Keratinocyte (primary cell): ENCODE results near the gene REEP6. TPM values are rescaled to one million over a fixed set of nuclear protein-coding genes. Genes with fewer than 3 reads are reported as not detected.

Experiments used
- DNase-seq: peaks from one replicate; pipeline ENCODE4 v3.0.0-alpha.2; 2011; ENCODE audit warnings: low read depth, missing footprints, low spot score
- FAIRE-seq: peaks from 2 replicates; lab custom pipeline; 2011; peaks lifted over from hg19 to GRCh38; lab: Jason Lieb, UNC
- H2AFZ ChIP-seq: 2 replicates; pipeline ENCODE4 v1.6.0; 2012; ENCODE audit warnings: low read length, control low read depth, inconsistent platforms; ENCODE audit not compliant: control insufficient read depth
- H3K27ac ChIP-seq: 2 replicates; pipeline ENCODE4 v1.5.1; 2011; ENCODE audit warnings: low read length; ENCODE audit not compliant: control insufficient read depth, insufficient read depth
- H3K27me3 ChIP-seq: 3 replicates; pipeline ENCODE4 v1.6.0; 2011; ENCODE audit warnings: low read length; ENCODE audit not compliant: control insufficient read depth, insufficient read depth; ENCODE audit errors: extremely low read depth
- H3K36me3 ChIP-seq, 2 experiments: 2 replicates in 1 of 2; 3 replicates in 1 of 2; pipeline ENCODE4 v1.5.1; 2011; ENCODE audit warnings: low read length in 2 of 2, mild to moderate bottlenecking in 1 of 2; ENCODE audit not compliant: control insufficient read depth in 2 of 2, insufficient read depth in 2 of 2; ENCODE audit errors: extremely low read depth in 1 of 2
- H3K4me1 ChIP-seq: 3 replicates; pipeline ENCODE4 v1.5.1; 2011; ENCODE audit warnings: low read length; ENCODE audit not compliant: control insufficient read depth, insufficient read depth; ENCODE audit errors: extremely low read depth
- H3K4me2 ChIP-seq: 3 replicates; pipeline ENCODE4 v1.6.0; 2011; ENCODE audit warnings: low read depth, low read length; ENCODE audit not compliant: control insufficient read depth, insufficient read depth; ENCODE audit errors: extremely low read depth
- H3K4me3 ChIP-seq, 3 experiments: fragments of 200-600 bp in 1 of 3; sonication (generic) in 1 of 3; 2 replicates in 2 of 3; 3 replicates in 1 of 3; pipeline ENCODE4 v1.5.1; 2011 to 2016; ENCODE audit warnings: low read length in 3 of 3, mild to moderate bottlenecking in 3 of 3, control low read depth in 2 of 3, inconsistent platforms in 1 of 3, low read depth in 1 of 3, mixed read lengths in 1 of 3, mixed run types in 1 of 3, moderate library complexity in 1 of 3; ENCODE audit not compliant: control insufficient read depth in 2 of 3, insufficient read depth in 2 of 3; ENCODE audit errors: extremely low read depth in 1 of 3
- H3K79me2 ChIP-seq: 2 replicates; pipeline ENCODE4 v1.6.0; 2012; ENCODE audit warnings: low read length; ENCODE audit not compliant: control insufficient read depth, insufficient read depth
- H3K9ac ChIP-seq: 3 replicates; pipeline ENCODE4 v1.6.0; 2011; ENCODE audit warnings: low read length; ENCODE audit not compliant: control insufficient read depth, insufficient read depth; ENCODE audit errors: extremely low read depth
- H3K9me1 ChIP-seq: 3 replicates; pipeline ENCODE4 v1.6.0; 2011; ENCODE audit warnings: low read length; ENCODE audit not compliant: control insufficient read depth, insufficient read depth; ENCODE audit errors: extremely low read depth
- H3K9me3 ChIP-seq: 2 replicates; pipeline ENCODE4 v1.5.1; 2012; ENCODE audit warnings: low read depth, low read length; ENCODE audit not compliant: control insufficient read depth
- H4K20me1 ChIP-seq: 3 replicates; pipeline ENCODE4 v1.6.0; 2011; ENCODE audit warnings: low read length; ENCODE audit not compliant: control insufficient read depth, insufficient read depth; ENCODE audit errors: extremely low read depth
- CTCF ChIP-seq, 3 experiments: IDR thresholded peaks in 1 of 3; conservative IDR thresholded peaks in 1 of 3; optimal IDR thresholded peaks in 1 of 3; 2 replicates in 2 of 3; 3 replicates in 1 of 3; pipeline versions ENCODE3 to v1.5.1; 2011; ENCODE audit warnings: low read length in 3 of 3, mild to moderate bottlenecking in 3 of 3, moderate library complexity in 2 of 3, control low read depth in 1 of 3, inconsistent platforms in 1 of 3; ENCODE audit not compliant: insufficient read depth in 2 of 3; ENCODE audit errors: extremely low read depth in 1 of 3
- EZH2 ChIP-seq: IDR thresholded peaks from one replicate; pipeline ENCODE4 v1.6.1; 2012; ENCODE audit warnings: inconsistent platforms, mild to moderate bottlenecking, low read length, moderate library complexity
- dilution Hi-C: fragments of 300-500 bp; cut with MboI; formaldehyde crosslinking; loops from one replicate; pipeline ENCODE4 v1.7.0; 2020; ENCODE audit warnings: low sequenced_read_pairs; ENCODE audit not compliant: extremely low pct_ligation_motif_present
- polyA plus RNA-seq, 5 experiments: library from polyadenylated mRNA; depleted of rRNA in 3 of 5; stranded (reverse) in 3 of 5; stranded (forward) in 1 of 5; unstranded in 1 of 5; fragments of >200 nt; gene quantifications; 1 replicate in 1 of 5; 2 replicates in 3 of 5; 3 replicates in 1 of 5; pipeline versions ENCODE4 v1.2.1 to v1.2.3, GENCODE V29; 2011 to 2012; ENCODE audit warnings: missing spikeins in 2 of 5, low read depth in 1 of 5, low replicate concordance in 1 of 5

Gene REEP6
- polyA plus RNA-seq, 1 donor (not counting 4 experiments of a cell fraction or from before 2014, with no cell fraction given) = 1.2 TPM

GRCh38 chr19:1524972-1525325, 34.0 kb downstream of the REEP6 start:
- dilution Hi-C loops = no loop called here
- Histone ChIP-seq H3K9me3 (no peaks in the 10 kb centered on the region), H3K36me3 (no peaks in the 10 kb centered on the region), H3K4me3 (no peak overlapping the region), H3K4me2 (no peak overlapping the region), H3K9ac (no peak overlapping the region), H3K27me3 (peaks cover 37% of the 10 kb centered on the region), H3K4me1 (no peaks in the 10 kb centered on the region), H3K27ac (no peak overlapping the region), H2AFZ (no peak overlapping the region), H4K20me1 (peaks cover 2% of the 10 kb centered on the region), H3K79me2 (no peaks in the 10 kb centered on the region), H3K9me1 (no peaks in the 10 kb centered on the region)
- TF ChIP-seq CTCF (optimal IDR thresholded peaks at IDR 0.05 in 1 of 3, IDR thresholded peaks at IDR 0.05 in 1 of 3, conservative IDR thresholded peaks at IDR 0.05 in 1 of 3; ENCODE audit: extremely low read depth in 1 of 3, insufficient read depth in 2 of 3, low read length in 3 of 3) = no peak
- DNase-seq (no peak), FAIRE-seq (no peak)

- peaks cover 37% of the 10 kb centered on the region for H3K27me3 ChIP-seq
- H3K27ac ChIP-seq = no peak overlapping the region
- H2AFZ ChIP-seq = no peak overlapping the region
- DNase-seq (no peak), FAIRE-seq (no peak)
- H3K4me1 ChIP-seq = no peaks in the 10 kb centered on the region
- dilution Hi-C loops = no loop called here
- peaks cover 2% of the 10 kb centered on the region for H4K20me1 ChIP-seq
- H3K79me2 ChIP-seq = no peaks in the 10 kb centered on the region
- H3K36me3 ChIP-seq = no peaks in the 10 kb centered on the region
- no peaks in the 10 kb centered on the region for H3K9me3 ChIP-seq
- no peaks in the 10 kb centered on the region for H3K9me1 ChIP-seq
- TF ChIP-seq EZH2 = no peak
- no peak for TF ChIP-seq CTCF (optimal IDR thresholded peaks at IDR 0.05 in 1 of 3, IDR thresholded peaks at IDR 0.05 in 1 of 3, conservative IDR thresholded peaks at IDR 0.05 in 1 of 3; ENCODE audit: extremely low read depth in 1 of 3, insufficient read depth in 2 of 3, low read length in 3 of 3)
- H3K4me3 ChIP-seq = no peak overlapping the region
- H3K4me2 ChIP-seq = no peak overlapping the region
- no peak overlapping the region for H3K9ac ChIP-seq
These were observed 34.4 kb downstream of the REEP6 start for GRCh38 chr19:1525343-1525742.
